Measurements from ENCODE around the gene FAM9C.
"Not testable (repeated sequence)": the region's sequence is repeated elsewhere in the genome, so short reads cannot be mapped to it uniquely, and the experiment has no call there.

DNA sequence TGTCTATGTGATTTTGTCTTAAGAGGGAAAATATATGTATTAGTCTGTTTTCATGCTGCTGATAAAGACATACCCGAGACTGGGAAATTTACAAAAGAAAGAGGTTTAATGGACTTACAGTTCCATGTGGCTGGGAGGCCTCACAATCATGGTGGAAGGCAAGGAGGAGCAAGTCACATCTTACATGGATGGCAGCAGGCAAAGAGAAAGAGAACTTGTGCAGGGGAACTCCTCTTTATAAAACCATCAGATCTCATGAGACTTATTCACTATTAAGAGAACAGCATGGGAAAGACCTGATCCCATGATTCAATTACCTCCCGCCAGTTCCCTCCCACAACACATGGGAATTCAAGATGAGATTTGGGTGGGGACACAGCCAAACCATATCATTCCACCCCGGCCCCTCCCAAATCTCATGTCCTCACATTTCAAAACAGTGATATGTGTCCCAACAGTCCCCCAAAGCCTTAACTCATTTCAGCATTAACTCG is 16.8 kb upstream of the FAM9C start:
- TF ChIP-seq EZH2 (IDR thresholded peaks at IDR 0.05; ENCODE audit: insufficient read depth, poor library complexity, severe bottlenecking); EZH2phosphoT487 (IDR thresholded peaks at IDR 0.05; ENCODE audit: insufficient read depth, low read depth): not testable (repeated sequence)
